ENCODE results near the gene LPAR1. TPM values are rescaled to one million over a fixed set of nuclear protein-coding genes. Genes with fewer than 3 reads are reported as not detected.

LPAR1 gene
- total RNA-seq, 2 donors from 2014 or later: 20.2 to 48.2 TPM

DNA sequence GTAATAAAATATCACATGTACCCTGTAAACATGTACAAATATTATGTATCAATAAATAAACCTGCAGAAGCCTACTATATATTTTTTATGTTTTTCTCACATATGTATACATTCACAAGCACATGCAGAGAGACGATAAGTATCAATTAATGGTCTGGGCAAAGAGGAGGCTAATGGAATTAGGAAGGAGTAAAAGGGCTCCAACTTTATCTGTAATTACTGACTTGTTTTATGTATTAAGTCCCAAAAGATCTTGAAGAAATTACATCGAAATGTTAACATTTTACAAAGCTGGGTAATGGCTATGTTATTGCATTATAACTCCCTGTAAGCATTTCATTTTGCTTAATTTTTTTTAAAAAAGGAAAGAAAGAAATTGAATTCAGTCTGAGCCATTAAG is 78.0 kb downstream of the LPAR1 start:
- TF ChIP-seq, protein P1, sequence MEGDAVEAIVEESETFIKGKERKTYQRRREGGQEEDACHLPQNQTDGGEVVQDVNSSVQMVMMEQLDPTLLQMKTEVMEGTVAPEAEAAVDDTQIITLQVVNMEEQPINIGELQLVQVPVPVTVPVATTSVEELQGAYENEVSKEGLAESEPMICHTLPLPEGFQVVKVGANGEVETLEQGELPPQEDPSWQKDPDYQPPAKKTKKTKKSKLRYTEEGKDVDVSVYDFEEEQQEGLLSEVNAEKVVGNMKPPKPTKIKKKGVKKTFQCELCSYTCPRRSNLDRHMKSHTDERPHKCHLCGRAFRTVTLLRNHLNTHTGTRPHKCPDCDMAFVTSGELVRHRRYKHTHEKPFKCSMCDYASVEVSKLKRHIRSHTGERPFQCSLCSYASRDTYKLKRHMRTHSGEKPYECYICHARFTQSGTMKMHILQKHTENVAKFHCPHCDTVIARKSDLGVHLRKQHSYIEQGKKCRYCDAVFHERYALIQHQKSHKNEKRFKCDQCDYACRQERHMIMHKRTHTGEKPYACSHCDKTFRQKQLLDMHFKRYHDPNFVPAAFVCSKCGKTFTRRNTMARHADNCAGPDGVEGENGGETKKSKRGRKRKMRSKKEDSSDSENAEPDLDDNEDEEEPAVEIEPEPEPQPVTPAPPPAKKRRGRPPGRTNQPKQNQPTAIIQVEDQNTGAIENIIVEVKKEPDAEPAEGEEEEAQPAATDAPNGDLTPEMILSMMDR (IDR thresholded peaks at IDR 0.05): no peak
- no peaks in the 10 kb centered on the region for H3K27me3 ChIP-seq
- no peak overlapping the region for H3K4me3 ChIP-seq
- H3K27ac ChIP-seq: no peak overlapping the region
- no peaks in the 10 kb centered on the region for H3K4me1 ChIP-seq
- peaks cover 0 to 24% of the 10 kb centered on the region in 2 donors for H3K9me3 ChIP-seq
- H3K36me3 ChIP-seq: no peaks in the 10 kb centered on the region
- DNase-seq (ENCODE audit: low spot score): no peak

GRCh38 chr9:110958847-110959246 is 79.4 kb downstream of the LPAR1 start:
- H3K27me3 ChIP-seq: no peaks in the 10 kb centered on the region
- no peaks in the 10 kb centered on the region for H3K4me1 ChIP-seq
- no peak overlapping the region for H3K4me3 ChIP-seq
- H3K36me3 ChIP-seq: no peaks in the 10 kb centered on the region
- TF ChIP-seq, protein P1 (IDR thresholded peaks at IDR 0.05): no peak
- no peak overlapping the region for H3K27ac ChIP-seq
- DNase-seq (ENCODE audit: low spot score): no peak
- peaks cover 0 to 37% of the 10 kb centered on the region in 2 donors for H3K9me3 ChIP-seq

GRCh38 chr9:110954822-110955291 is 83.4 kb downstream of the LPAR1 start:
- Histone ChIP-seq H3K4me1 (no peaks in the 10 kb centered on the region), H3K27ac (no peak overlapping the region), H3K27me3 (no peaks in the 10 kb centered on the region), H3K9me3 (peaks cover 0 to 43% of the 10 kb centered on the region in 2 donors), H3K4me3 (no peak overlapping the region), H3K36me3 (no peaks in the 10 kb centered on the region)
- no peak for DNase-seq (ENCODE audit: low spot score)
- TF ChIP-seq, protein P1 (IDR thresholded peaks at IDR 0.05): no peak

DNA sequence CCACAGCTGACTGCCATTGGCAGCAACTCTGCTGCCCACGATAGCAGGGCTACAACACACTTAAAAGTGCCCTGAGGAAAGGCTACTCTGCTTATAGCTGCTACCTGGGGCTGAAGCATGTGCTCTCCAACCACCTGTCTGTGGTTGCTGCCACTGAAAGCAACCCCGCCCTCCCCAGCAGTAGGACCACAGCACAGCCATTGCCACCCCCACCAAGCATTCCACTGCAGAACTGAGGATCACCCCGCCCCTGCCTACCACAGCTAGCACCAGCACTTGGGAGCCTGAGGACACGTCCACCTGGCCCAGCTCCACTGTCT is 85.8 kb downstream of the LPAR1 start:
- H3K36me3 ChIP-seq: no peaks in the 10 kb centered on the region
- H3K4me1 ChIP-seq: no peaks in the 10 kb centered on the region
- no peaks in the 10 kb centered on the region for H3K27me3 ChIP-seq
- H3K9me3 ChIP-seq: peaks cover 0 to 28% of the 10 kb centered on the region in 2 donors
- no peak for DNase-seq (ENCODE audit: low spot score)
- TF ChIP-seq, protein P1 (IDR thresholded peaks at IDR 0.05): no peak
- no peak overlapping the region for H3K4me3 ChIP-seq
- H3K27ac ChIP-seq: no peak overlapping the region

GRCh38 chr9:110951805-110952539 is 86.3 kb downstream of the LPAR1 start:
- Histone ChIP-seq H3K27me3 (no peaks in the 10 kb centered on the region), H3K36me3 (no peaks in the 10 kb centered on the region), H3K4me1 (no peaks in the 10 kb centered on the region), H3K9me3 (peaks cover 0 to 23% of the 10 kb centered on the region in 2 donors), H3K4me3 (no peak overlapping the region), H3K27ac (no peak overlapping the region)
- DNase-seq (ENCODE audit: low spot score): no peak
- TF ChIP-seq, protein P1 (IDR thresholded peaks at IDR 0.05): no peak
